K562 (cell line): ENCODE measurements around the gene MANBA. TPM values are rescaled to one million over a fixed set of nuclear protein-coding genes. Genes with fewer than 3 reads are reported as not detected.

Experiments
- ATAC-seq: fragments of 200-7000 bp; cut with Tn5 transposase; 3 replicates; pipeline ENCODE4 v1.9.1; 2020; ENCODE audit warnings: moderate library complexity
- BruUV-seq: library from RNA; stranded (reverse); fragments of 400-500 nt; replicated peaks from 2 replicates; lab custom pipeline; 2021; lab: Mats Ljungman, UMichigan
- CTCF ChIA-PET: fragments of 300-600 bp; formaldehyde crosslinking; extraction: SDS; loops from one replicate; lab custom pipeline; 2021; ENCODE audit warnings: low intra/inter-chr PET ratio; lab: Yijun Ruan, JAX
- POLR2A ChIA-PET: fragments of 300-600, 350-650 bp; sonication (Branson Sonifier 250); formaldehyde crosslinking; extraction: SDS; loops from one replicate; lab custom pipeline; 2021; ENCODE audit warnings: antibody characterized with exemption, inconsistent platforms; lab: Yijun Ruan, JAX
- DNase-seq, 4 experiments: peaks; one replicate each; pipeline versions ENCODE4 v3.0.0 to v3.0.0-alpha.2; 2011 to 2018; ENCODE audit warnings: low spot score in 3 of 4, mixed read lengths in 3 of 4; ENCODE audit errors: extremely low read depth in 1 of 4
- FAIRE-seq: peaks from 2 replicates; lab custom pipeline; 2011; peaks lifted over from hg19 to GRCh38; lab: Jason Lieb, UNC
- H2AFZ ChIP-seq: 2 replicates; pipeline ENCODE4 v1.6.0; 2011; ENCODE audit warnings: low read depth, low read length, control low read depth, inconsistent platforms
- H3K27ac ChIP-seq: fragments of 200-600 bp; 3 replicates; pipeline ENCODE4 v1.8.0; 2011; ENCODE audit warnings: low read depth, mild to moderate bottlenecking, control low read depth, inconsistent platforms, low read length, moderate library complexity, mixed read lengths; ENCODE audit errors: extremely low read depth
- H3K27me3 ChIP-seq, 2 experiments: fragments of 300-600 bp in 1 of 2; 2 replicates in 1 of 2; 3 replicates in 1 of 2; pipeline versions ENCODE4 v1.6.0 to v1.8.0; 2011; ENCODE audit warnings: inconsistent platforms in 2 of 2, low read length in 2 of 2, mild to moderate bottlenecking in 1 of 2, mixed read lengths in 1 of 2, moderate library complexity in 1 of 2; ENCODE audit not compliant: control insufficient read depth in 2 of 2, insufficient read depth in 2 of 2
- H3K36me3 ChIP-seq: fragments of 300-600 bp; 3 replicates; pipeline ENCODE4 v1.8.0; 2011; ENCODE audit warnings: mild to moderate bottlenecking, low read length, inconsistent platforms; ENCODE audit not compliant: control insufficient read depth, insufficient read depth
- H3K4me1 ChIP-seq, 2 experiments: fragments of 200-600 bp in 1 of 2; replicated peaks in 1 of 2; 2 replicates in 1 of 2; 3 replicates in 1 of 2; pipeline versions ENCODE4 v1.5.1 to v1.8.0; 2011; ENCODE audit warnings: inconsistent platforms in 2 of 2, low read length in 2 of 2, mild to moderate bottlenecking in 1 of 2, mixed read lengths in 1 of 2, moderate library complexity in 1 of 2; ENCODE audit not compliant: control insufficient read depth in 2 of 2, insufficient read depth in 2 of 2
- H3K4me2 ChIP-seq: 2 replicates; pipeline ENCODE4 v1.6.1; 2011; ENCODE audit warnings: low read length, control low read depth, inconsistent platforms, mixed read lengths; ENCODE audit not compliant: insufficient read depth
- H3K4me3 ChIP-seq: fragments of 200-600 bp; sonication (generic), shearing (Covaris generic); 2 replicates; pipeline ENCODE4 v1.5.1; 2016; ENCODE audit warnings: control low read depth, inconsistent platforms
- H3K79me2 ChIP-seq: fragments of 200-600 bp; 3 replicates; pipeline ENCODE4 v1.8.0; 2011; ENCODE audit warnings: low read length, inconsistent platforms; ENCODE audit not compliant: control insufficient read depth, insufficient read depth
- H3K9ac ChIP-seq, 2 experiments: 2 replicates each; pipeline versions ENCODE4 v1.6.0 to v1.6.1; 2011; ENCODE audit warnings: low read depth in 2 of 2, low read length in 2 of 2, control low read depth in 1 of 2, inconsistent platforms in 1 of 2, mild to moderate bottlenecking in 1 of 2, mixed read lengths in 1 of 2; ENCODE audit not compliant: insufficient read depth in 1 of 2
- H3K9me1 ChIP-seq: one replicate; pipeline ENCODE4 v1.6.0; 2011; ENCODE audit warnings: inconsistent platforms, mild to moderate bottlenecking, low read length, moderate library complexity; ENCODE audit not compliant: control insufficient read depth, insufficient read depth
- H3K9me3 ChIP-seq: replicated peaks from 2 replicates; pipeline ENCODE4 v1.5.1; 2011; ENCODE audit warnings: low read depth, low read length, inconsistent platforms; ENCODE audit not compliant: control insufficient read depth, insufficient read depth
- H4K20me1 ChIP-seq: replicated peaks from 2 replicates; pipeline ENCODE4 v1.6.1; 2011; ENCODE audit warnings: low read length, inconsistent platforms, mixed read lengths; ENCODE audit not compliant: control insufficient read depth, insufficient read depth
- FOXA1 ChIP-seq: fragments of 450-650 bp; IDR thresholded peaks from 2 replicates; pipeline ENCODE4 v1.6.1; 2016; ENCODE audit warnings: mild to moderate bottlenecking, borderline replicate concordance
- GTF2A2 ChIP-seq: IDR thresholded peaks from 2 replicates; pipeline ENCODE4 v1.6.1; 2016; ENCODE audit warnings: mild to moderate bottlenecking, missing genetic modification characterization, missing compliant biosample characterization
- HDAC2 ChIP-seq: fragments of 450-650 bp; IDR thresholded peaks from 2 replicates; pipeline ENCODE4 v1.6.1; 2016; ENCODE audit warnings: mild to moderate bottlenecking
- L3MBTL2 ChIP-seq: fragments of 450-650 bp; IDR thresholded peaks from 2 replicates; pipeline ENCODE4 v1.6.1; 2016; ENCODE audit warnings: mild to moderate bottlenecking, moderate library complexity
- NFIC ChIP-seq: fragments of 450-650 bp; IDR thresholded peaks from 2 replicates; pipeline ENCODE4 v1.6.1; 2017; ENCODE audit warnings: mild to moderate bottlenecking, inconsistent platforms
- OTX1 ChIP-seq: fragments of 450-650 bp; formaldehyde crosslinking; IDR thresholded peaks from 2 replicates; pipeline ENCODE4 v1.4.0; 2022; ENCODE audit warnings: mild to moderate bottlenecking
- PML ChIP-seq: IDR thresholded peaks from 2 replicates; pipeline ENCODE4 v1.6.1; 2012; ENCODE audit warnings: low read length, inconsistent platforms
- POLR2A ChIP-seq: fragments of 450-650 bp; conservative IDR thresholded peaks from 2 replicates; pipeline ENCODE4 v1.6.1; 2016
- POLR2AphosphoS2 ChIP-seq: IDR thresholded peaks from 2 replicates; pipeline ENCODE4 v1.6.1; 2012; ENCODE audit warnings: low read length, improper control_type of control experiment
- POLR2AphosphoS5 ChIP-seq: IDR thresholded peaks from 2 replicates; pipeline ENCODE4 v1.6.1; 2011; ENCODE audit warnings: mild to moderate bottlenecking, low read depth, low read length, moderate library complexity; ENCODE audit not compliant: control insufficient read depth, insufficient read depth
- POLR2B ChIP-seq: fragments of 450-650 bp; IDR thresholded peaks from 2 replicates; pipeline ENCODE4 v1.6.1; 2018; ENCODE audit warnings: low read depth; ENCODE audit not compliant: partially characterized antibody
- RCOR1 ChIP-seq, 2 experiments: IDR thresholded peaks; 2 replicates each; pipeline ENCODE4 v1.6.1; 2012; ENCODE audit warnings: low read depth in 2 of 2, low read length in 2 of 2, borderline replicate concordance in 1 of 2, improper control_type of control experiment in 1 of 2
- SNRNP70 ChIP-seq: fragments of 200-400 bp; formaldehyde crosslinking; optimal IDR thresholded peaks from 2 replicates; pipeline ENCODE3; 2017; ENCODE audit warnings: low read depth, low read length
- SUPT5H ChIP-seq: fragments of 450-650 bp; IDR thresholded peaks from 2 replicates; pipeline ENCODE4 v1.6.1; 2016
- ZNF551 ChIP-seq: fragments of 250-450 bp; sonication (Bioruptor Pico); IDR thresholded peaks from 2 replicates; pipeline ENCODE4 v1.5.0; 2021; ENCODE audit warnings: mild to moderate bottlenecking, moderate library complexity
- ZNF695 ChIP-seq: fragments of 450-650 bp; formaldehyde crosslinking; IDR thresholded peaks from 2 replicates; pipeline ENCODE4 v1.4.0; 2020; ENCODE audit warnings: mild to moderate bottlenecking, moderate library complexity
- ZNF75A ChIP-seq: fragments of 450-650 bp; formaldehyde crosslinking; IDR thresholded peaks from 2 replicates; pipeline ENCODE4 v1.4.0; 2020; ENCODE audit warnings: mild to moderate bottlenecking
- ZNF780A ChIP-seq: fragments of 250-450 bp; sonication (Bioruptor Pico); IDR thresholded peaks from 2 replicates; pipeline ENCODE4 v1.5.0; 2021; ENCODE audit warnings: mild to moderate bottlenecking
- WGBS: fragments of 100-300 bp; shearing (Covaris generic); methylation state at CpG from one replicate; pipeline ENCODE4 v1.1.6; 2016; ENCODE audit warnings: low coverage, mixed read lengths; ENCODE audit not compliant: insufficient coverage; ENCODE audit errors: missing lambda C conversion rate; 5-methylcytosine and 5-hydroxymethylcytosine counted together
- in situ Hi-C: fragments of 300-500 bp; cut with MboI; formaldehyde crosslinking; loops from 4 replicates; pipeline ENCODE4 v1.15.0; 2018; ENCODE audit warnings: inconsistent platforms, mixed read lengths
- intact Hi-C: fragments of 100-400 bp; cut with micrococcal nuclease; formaldehyde crosslinking; loops from 2 replicates; pipeline ENCODE4 v1.14.2; 2022
- polyA plus RNA-seq, 8 experiments: library from polyadenylated mRNA; depleted of rRNA in 4 of 8; stranded (reverse) in 5 of 8; unstranded in 3 of 8; fragments of >200 nt; fragmentation: Nextera tagmentation in 2 of 8; fragmentation: Illumina TruSeq in 1 of 8; extraction: Ambion mirVana in 2 of 8; extraction: Trizol in 1 of 8; gene quantifications; 2 replicates each; pipeline versions ENCODE4 v1.2.1 to v1.2.3, GENCODE V29; 2011 to 2014; ENCODE audit warnings: inconsistent platforms in 1 of 8, missing spikeins in 1 of 8
- total RNA-seq, 7 experiments: library from RNA; depleted of rRNA in 6 of 7; stranded (reverse); fragments of >200 nt in 6 of 7; fragmentation: Illumina TruSeq in 2 of 7; extraction: Trizol in 2 of 7; gene quantifications; 2 replicates each; pipeline versions ENCODE4 v1.2.1 to v1.2.3, GENCODE V29; 2011 to 2021; ENCODE audit warnings: low replicate concordance in 1 of 7

Gene MANBA
- total and polyA plus RNA-seq, 9 of the 15 experiments (the other 6 are each of a cell fraction or from before 2014, with no cell fraction given): 1.8 to 12.9 (median 7.7) TPM

GRCh38 chr4:102794999-102795398, 34.2 kb upstream of the MANBA start:
- 90% methylated on average over 2 of the region's 2 CpGs for WGBS
- BruUV-seq: no TSS peak
- ChIA-PET POLR2A (no interaction called here), CTCF (no interaction called here)
- no peak overlapping the region for H3K27ac ChIP-seq
- intact Hi-C loops (no loop called here), in situ Hi-C loops (no loop called here)
- no peak for TF ChIP-seq FOXA1
- 0 out of 2 replicates have a peak, but pooled peaks have one; percentile 14 for TF ChIP-seq PML
- peak; percentile 6 for TF ChIP-seq POLR2B
- peak; percentile 31; the same call in 1 of the 2 replicates for TF ChIP-seq POLR2AphosphoS5
- H3K9me3 ChIP-seq: no peaks in the 10 kb centered on the region
- H3K4me3 ChIP-seq: no peak overlapping the region
- peaks cover 80% of the 10 kb centered on the region for H3K36me3 ChIP-seq
- DNase-seq (no peak), FAIRE-seq (no peak), ATAC-seq (no peak)
- H3K4me2 ChIP-seq: no peak overlapping the region
- H3K27me3 ChIP-seq: no peaks in the 10 kb centered on the region
- H3K4me1 ChIP-seq: no peaks in the 10 kb centered on the region; a peak in 1 of 5 replicates
- no peaks in the 10 kb centered on the region for H4K20me1 ChIP-seq
- no peaks in the 10 kb centered on the region; the same call in 1 of the 3 replicates for H3K79me2 ChIP-seq
- no peak overlapping the region for H2AFZ ChIP-seq
- no peaks in the 10 kb centered on the region for H3K9me1 ChIP-seq
- no peak overlapping the region for H3K9ac ChIP-seq

- no peaks in the 10 kb centered on the region; the same call in 2 of the 3 replicates for H3K79me2 ChIP-seq
- FAIRE-seq (no peak), ATAC-seq (peak; percentile 26), DNase-seq (peak in 1 of 4 experiments; percentile 9)
- H3K27ac ChIP-seq: no peak overlapping the region
- H4K20me1 ChIP-seq: no peaks in the 10 kb centered on the region
- H3K9me3 ChIP-seq: no peaks in the 10 kb centered on the region
- H2AFZ ChIP-seq: no peak overlapping the region
- BruUV-seq: no TSS peak
- H3K9ac ChIP-seq: no peak overlapping the region
- no peak overlapping the region for H3K4me2 ChIP-seq
- CTCF ChIA-PET: no interaction called here
- intact Hi-C loops: no loop called here
- H3K4me3 ChIP-seq: no peak overlapping the region
- in situ Hi-C loops: no loop called here
- H3K36me3 ChIP-seq: peaks cover 56% of the 10 kb centered on the region
- 17% methylated on average over 2 of the region's 2 CpGs for WGBS
- no peaks in the 10 kb centered on the region for H3K9me1 ChIP-seq
- POLR2A ChIA-PET: interaction anchor here (0.7 to 1.0 kb wide), 3 partner anchors 9 to 15 kb away, joined by 3 to 12 read pairs (median 3); no protein-coding TSS in a partner anchor
- no peaks in the 10 kb centered on the region for H3K27me3 ChIP-seq
- H3K4me1 ChIP-seq: no peaks in the 10 kb centered on the region; a peak in 2 of 5 replicates
- TF ChIP-seq NFIC (0 out of 2 replicates have a peak, but pooled peaks have one; percentile 6), POLR2B (peak; percentile 59), L3MBTL2 (0 out of 2 replicates have a peak, but pooled peaks have one; percentile 12), POLR2A (peak; percentile 68), POLR2AphosphoS2 (peak; percentile 71), SNRNP70 (no peak), GTF2A2 (tag) (no peak), ZNF551 (CRISPR knock-in tag) (no peak), ZNF695 (CRISPR knock-in tag) (no peak), RCOR1 (IDR thresholded peaks at IDR 0.05; ENCODE audit: borderline replicate concordance in 1 of 2, low read depth in 2 of 2, low read length in 2 of 2) (no peak), OTX1 (CRISPR knock-in tag) (no peak), HDAC2 (no peak), ZNF780A (no peak), SUPT5H (peak; percentile 67), ZNF75A (peak; percentile 56; the same call in 1 of the 2 replicates)
Measured at GRCh38 chr4:102792361-102792936, 31.7 kb upstream of the MANBA start.
